Activated CD4-positive, alpha-beta T cell treated with anti-CD3 and anti-CD28 coated beads, Interleukin-2, amount 50 U/mL, for 48 hours (primary cell): ENCODE measurements around the gene CCDC120.

Experiments
- DNase-seq, 2 experiments: peaks; one replicate each; pipeline ENCODE4 v3.0.0-alpha.2; 2020

CCDC120 gene

DNA sequence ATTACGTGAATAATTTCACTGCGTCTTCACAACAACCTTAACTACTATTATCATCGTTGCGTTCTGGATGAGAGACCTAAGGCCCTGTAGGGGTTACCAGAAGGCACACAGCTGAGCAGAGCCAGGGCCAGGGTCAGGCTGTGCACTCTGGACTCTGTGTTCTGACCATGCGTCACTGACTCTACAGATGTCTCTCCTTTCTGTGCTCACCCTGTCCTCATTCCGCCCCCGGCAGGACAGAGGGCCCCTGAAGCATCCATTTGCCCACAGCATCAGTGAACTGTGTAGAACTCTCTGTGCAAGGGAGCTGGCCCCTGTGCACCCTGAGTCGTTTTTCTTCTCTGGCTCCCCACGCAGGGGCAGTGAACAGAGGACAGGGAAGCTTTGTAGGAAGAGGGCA, 43.4 kb downstream of the CCDC120 start:
- no peak for DNase-seq

- no peak for DNase-seq
These were observed 44.8 kb downstream of the CCDC120 start for GRCh38 chrX:49103637-49104036.

GRCh38 chrX:49106296-49106695, 47.5 kb downstream of the CCDC120 start:
- no peak for DNase-seq

GRCh38 chrX:49106930-49107329, 48.1 kb downstream of the CCDC120 start:
- DNase-seq: peak in 1 of 2 experiments; percentile 5

GRCh38 chrX:49108641-49109040, 49.8 kb downstream of the CCDC120 start:
- no peak for DNase-seq

GRCh38 chrX:49110417-49110816, 51.6 kb downstream of the CCDC120 start:
- no peak for DNase-seq

GRCh38 chrX:49111791-49112190, 53.0 kb downstream of the CCDC120 start:
- DNase-seq: no peak

DNA sequence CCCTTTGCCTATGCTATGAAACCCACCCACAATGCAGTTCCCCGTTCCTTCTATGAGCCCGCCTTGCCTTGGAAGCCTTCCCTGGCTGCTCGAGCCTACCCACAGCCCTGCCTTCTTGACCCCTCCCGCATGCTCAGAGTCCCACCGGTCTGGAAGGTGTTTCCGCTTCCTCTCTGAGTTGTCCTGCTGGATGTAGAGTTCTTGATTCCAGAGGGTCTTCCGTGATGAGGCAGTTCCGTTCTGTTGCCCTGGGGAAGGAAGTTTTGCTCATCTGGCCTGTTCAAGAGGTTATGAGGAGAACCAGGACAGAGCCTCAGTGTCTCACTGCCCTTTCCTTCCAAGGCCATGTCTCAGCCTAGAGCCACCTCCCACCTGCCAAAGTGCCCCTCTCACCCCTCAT, 57.3 kb downstream of the CCDC120 start:
- DNase-seq: no peak

DNA sequence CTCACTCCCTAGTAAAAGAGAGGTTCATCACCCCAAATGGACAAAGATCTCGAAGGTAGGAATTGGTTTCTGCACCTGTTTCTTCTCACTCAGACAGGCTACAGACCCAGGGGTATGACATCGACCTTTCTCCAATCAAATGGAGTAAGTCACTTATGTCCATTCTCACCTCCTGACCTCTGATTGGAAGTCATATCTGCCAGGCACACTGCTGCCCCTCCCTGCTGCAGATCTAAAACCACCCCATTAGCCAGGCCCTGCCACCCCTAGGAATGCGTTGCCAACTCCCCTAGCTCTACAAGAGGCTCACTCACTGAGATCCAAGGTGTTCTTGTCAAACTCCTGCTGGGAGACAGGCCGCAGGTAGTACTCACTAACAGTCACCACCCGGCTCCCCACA, 57.9 kb downstream of the CCDC120 start:
- DNase-seq: no peak

GRCh38 chrX:49117581-49117980, 58.8 kb downstream of the CCDC120 start:
- no peak for DNase-seq
